Measurements from ENCODE around the gene PRTFDC1. TPM values are rescaled to one million over a fixed set of nuclear protein-coding genes. Genes with fewer than 3 reads are reported as not detected.

Gene PRTFDC1
- total RNA-seq, 2 experiments from 2014 or later: 2.2 to 2.7 TPM

GRCh38 chr10:24902400-24902728 lies 50.0 kb downstream of the PRTFDC1 start:
- Mint-ChIP-seq H3K27ac (peak overlapping the region; percentile 18), H3K9me3 (peaks cover 4% of the 10 kb centered on the region), H3K4me3 (no peak overlapping the region), H3K36me3 (ENCODE audit: low read depth) (peaks cover 9% of the 10 kb centered on the region), H3K4me1 (ENCODE audit: low read depth) (peaks cover 41% of the 10 kb centered on the region), H3K27me3 (no peaks in the 10 kb centered on the region)
- intact Hi-C loops (cut with micrococcal nuclease): no loop called here
- DNase-seq: no peak
- TF ChIP-seq CTCF (IDR thresholded peaks at IDR 0.05): no peak
- ChIA-PET CTCF (interaction anchor here (1.1 kb wide), 1 partner anchor 116 kb away, joined by 3 read pairs; no protein-coding TSS in a partner anchor), POLR2A (no interaction called here)
- no peak for ATAC-seq

GRCh38 chr10:24901686-24902399 lies 50.6 kb downstream of the PRTFDC1 start:
- Mint-ChIP-seq H3K4me1 (ENCODE audit: low read depth) (peaks cover 46% of the 10 kb centered on the region), H3K4me3 (no peak overlapping the region), H3K27ac (peak overlapping the region; percentile 69), H3K27me3 (no peaks in the 10 kb centered on the region), H3K9me3 (peaks cover 4% of the 10 kb centered on the region), H3K36me3 (ENCODE audit: low read depth) (peaks cover 11% of the 10 kb centered on the region)
- POLR2A ChIA-PET: interaction anchor here (0.6 kb wide), 1 partner anchor 1181 kb away, joined by 4 read pairs; no protein-coding TSS in a partner anchor
- CTCF ChIA-PET: no interaction called here
- DNase-seq (peak; percentile 23), ATAC-seq (peak; percentile 29)
- intact Hi-C loops (cut with micrococcal nuclease): no loop called here
- no peak for TF ChIP-seq CTCF (IDR thresholded peaks at IDR 0.05)

GRCh38 chr10:24900888-24901685 lies 51.3 kb downstream of the PRTFDC1 start:
- Mint-ChIP-seq H3K9me3 (peaks cover 4% of the 10 kb centered on the region), H3K36me3 (ENCODE audit: low read depth) (peaks cover 11% of the 10 kb centered on the region), H3K27me3 (no peaks in the 10 kb centered on the region), H3K4me3 (no peak overlapping the region), H3K27ac (peak overlapping the region; percentile 72), H3K4me1 (ENCODE audit: low read depth) (peaks cover 54% of the 10 kb centered on the region)
- DNase-seq (no peak), ATAC-seq (peak; percentile 56)
- ChIA-PET CTCF (interaction anchor here (1.2 kb wide), 1 partner anchor 283 kb away, joined by 3 read pairs; no protein-coding TSS in a partner anchor), POLR2A (interaction anchor here (0.6 kb wide), 1 partner anchor 1180 kb away, joined by 4 read pairs; no protein-coding TSS in a partner anchor)
- TF ChIP-seq CTCF (IDR thresholded peaks at IDR 0.05): no peak
- intact Hi-C loops (cut with micrococcal nuclease): no loop called here

GRCh38 chr10:24899571-24899970 lies 52.8 kb downstream of the PRTFDC1 start:
- Mint-ChIP-seq H3K36me3 (ENCODE audit: low read depth) (peaks cover 14% of the 10 kb centered on the region), H3K9me3 (peaks cover 4% of the 10 kb centered on the region), H3K27ac (no peak overlapping the region), H3K4me1 (ENCODE audit: low read depth) (peaks cover 66% of the 10 kb centered on the region), H3K4me3 (no peak overlapping the region), H3K27me3 (no peaks in the 10 kb centered on the region)
- ChIA-PET CTCF (interaction anchor here (1.2 kb wide), 1 partner anchor 281 kb away, joined by 3 read pairs; no protein-coding TSS in a partner anchor), POLR2A (no interaction called here)
- TF ChIP-seq CTCF (IDR thresholded peaks at IDR 0.05): no peak
- no peak for DNase-seq
- intact Hi-C loops (cut with micrococcal nuclease): no loop called here
- no peak for ATAC-seq

GRCh38 chr10:24898501-24898900 lies 53.9 kb downstream of the PRTFDC1 start:
- H3K27me3 Mint-ChIP-seq: no peaks in the 10 kb centered on the region
- peaks cover 4% of the 10 kb centered on the region for H3K9me3 Mint-ChIP-seq
- TF ChIP-seq CTCF (IDR thresholded peaks at IDR 0.05): no peak
- ChIA-PET CTCF (no interaction called here), POLR2A (interaction anchor here (1.3 kb wide), 1 partner anchor 10 kb away, joined by 3 read pairs; no protein-coding TSS in a partner anchor)
- no peak overlapping the region for H3K4me3 Mint-ChIP-seq
- peaks cover 74% of the 10 kb centered on the region for H3K4me1 Mint-ChIP-seq (ENCODE audit: low read depth)
- ATAC-seq (no peak), DNase-seq (no peak)
- intact Hi-C loops (cut with micrococcal nuclease): no loop called here
- H3K27ac Mint-ChIP-seq: no peak overlapping the region
- H3K36me3 Mint-ChIP-seq (ENCODE audit: low read depth): peaks cover 14% of the 10 kb centered on the region

All from activated CD8-positive, alpha-beta T cell treated with anti-CD3 and anti-CD28 coated beads for 36 hours (primary cell).